WERI-Rb-1 (cell line): ENCODE data around the gene PPP1CC.

ENCODE experiments used
- DNase-seq: peaks from one replicate; pipeline ENCODE4 v3.0.0-alpha.2; 2020
- H3K27ac ChIP-seq: fragments of 250-450 bp; sonication (Bioruptor Pico); 2 replicates; pipeline ENCODE4 v1.5.1; 2020; ENCODE audit warnings: mild to moderate bottlenecking, moderate library complexity
- H3K27me3 ChIP-seq: fragments of 250-450 bp; sonication (Bioruptor Pico); 2 replicates; pipeline ENCODE4 v1.5.1; 2021; ENCODE audit warnings: mild to moderate bottlenecking, low read depth, moderate library complexity; ENCODE audit not compliant: insufficient read depth, severe bottlenecking
- H3K36me3 ChIP-seq: fragments of 250-450 bp; sonication (Bioruptor Pico); 2 replicates; pipeline ENCODE4 v1.5.1; 2020; ENCODE audit warnings: mild to moderate bottlenecking, moderate library complexity
- H3K4me3 ChIP-seq: 2 replicates; pipeline ENCODE4 v1.5.1; 2011; ENCODE audit warnings: low read depth, mild to moderate bottlenecking, control low read depth, low read length
- H3K9me3 ChIP-seq: fragments of 250-450 bp; sonication (Bioruptor Pico); 2 replicates; pipeline ENCODE4 v1.5.1; 2021; ENCODE audit warnings: mild to moderate bottlenecking, moderate library complexity; ENCODE audit not compliant: severe bottlenecking
- TF ChIP-seq, protein P1 (sequence below): IDR thresholded peaks from 2 replicates; pipeline ENCODE4 v1.5.1; 2011; ENCODE audit warnings: low read depth, mild to moderate bottlenecking, control low read depth, inconsistent platforms, low read length

Gene PPP1CC

DNA sequence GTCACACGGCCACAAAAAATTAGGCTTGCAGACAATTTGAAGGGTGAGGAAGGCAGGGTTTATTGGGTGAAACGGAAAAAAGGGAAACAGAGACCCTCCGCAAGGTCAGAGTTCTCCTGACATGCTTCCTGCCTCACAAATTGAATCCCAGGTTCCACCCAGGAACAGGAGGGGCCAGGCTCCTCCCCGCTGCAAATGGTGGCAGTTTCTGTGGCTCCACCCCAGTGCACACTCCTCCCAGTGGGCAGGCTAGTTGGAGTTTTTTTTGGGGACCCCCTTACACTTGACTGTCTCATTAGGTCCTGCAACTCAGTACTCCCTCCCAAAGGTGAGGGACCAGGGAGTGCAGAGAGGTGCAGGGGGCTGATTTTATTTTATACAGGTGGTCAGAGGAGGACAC, 39.4 kb upstream of the PPP1CC start:
- Histone ChIP-seq H3K36me3 (no peaks in the 10 kb centered on the region), H3K9me3 (no peaks in the 10 kb centered on the region), H3K4me3 (no peak overlapping the region), H3K27me3 (no peaks in the 10 kb centered on the region), H3K27ac (no peak overlapping the region)
- TF ChIP-seq, protein P1, sequence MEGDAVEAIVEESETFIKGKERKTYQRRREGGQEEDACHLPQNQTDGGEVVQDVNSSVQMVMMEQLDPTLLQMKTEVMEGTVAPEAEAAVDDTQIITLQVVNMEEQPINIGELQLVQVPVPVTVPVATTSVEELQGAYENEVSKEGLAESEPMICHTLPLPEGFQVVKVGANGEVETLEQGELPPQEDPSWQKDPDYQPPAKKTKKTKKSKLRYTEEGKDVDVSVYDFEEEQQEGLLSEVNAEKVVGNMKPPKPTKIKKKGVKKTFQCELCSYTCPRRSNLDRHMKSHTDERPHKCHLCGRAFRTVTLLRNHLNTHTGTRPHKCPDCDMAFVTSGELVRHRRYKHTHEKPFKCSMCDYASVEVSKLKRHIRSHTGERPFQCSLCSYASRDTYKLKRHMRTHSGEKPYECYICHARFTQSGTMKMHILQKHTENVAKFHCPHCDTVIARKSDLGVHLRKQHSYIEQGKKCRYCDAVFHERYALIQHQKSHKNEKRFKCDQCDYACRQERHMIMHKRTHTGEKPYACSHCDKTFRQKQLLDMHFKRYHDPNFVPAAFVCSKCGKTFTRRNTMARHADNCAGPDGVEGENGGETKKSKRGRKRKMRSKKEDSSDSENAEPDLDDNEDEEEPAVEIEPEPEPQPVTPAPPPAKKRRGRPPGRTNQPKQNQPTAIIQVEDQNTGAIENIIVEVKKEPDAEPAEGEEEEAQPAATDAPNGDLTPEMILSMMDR = no peak
- no peak for DNase-seq

DNA sequence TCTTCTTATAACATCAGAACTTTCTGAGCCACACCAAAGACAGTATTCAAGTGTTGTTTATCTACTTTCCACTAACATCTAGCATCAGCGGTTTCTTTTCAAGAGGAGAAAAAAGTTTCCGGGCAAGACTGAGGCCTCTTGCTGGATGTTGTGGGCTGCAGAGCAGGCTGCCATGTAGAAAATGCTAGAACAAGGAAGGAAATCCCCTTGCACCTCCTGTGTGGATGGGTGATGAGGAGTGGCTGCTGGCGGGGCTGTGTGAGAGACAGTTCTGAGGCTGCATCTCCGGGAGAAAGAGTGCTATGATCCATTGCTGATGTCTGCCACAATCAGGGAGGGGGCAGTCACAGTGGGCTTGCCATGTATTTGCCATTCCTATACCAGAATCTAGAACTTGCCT, 37.8 kb upstream of the PPP1CC start:
- Histone ChIP-seq H3K27me3 (no peaks in the 10 kb centered on the region), H3K9me3 (no peaks in the 10 kb centered on the region), H3K4me3 (no peak overlapping the region), H3K36me3 (no peaks in the 10 kb centered on the region), H3K27ac (no peak overlapping the region)
- TF ChIP-seq, protein P1 = no peak
- DNase-seq = no peak

DNA sequence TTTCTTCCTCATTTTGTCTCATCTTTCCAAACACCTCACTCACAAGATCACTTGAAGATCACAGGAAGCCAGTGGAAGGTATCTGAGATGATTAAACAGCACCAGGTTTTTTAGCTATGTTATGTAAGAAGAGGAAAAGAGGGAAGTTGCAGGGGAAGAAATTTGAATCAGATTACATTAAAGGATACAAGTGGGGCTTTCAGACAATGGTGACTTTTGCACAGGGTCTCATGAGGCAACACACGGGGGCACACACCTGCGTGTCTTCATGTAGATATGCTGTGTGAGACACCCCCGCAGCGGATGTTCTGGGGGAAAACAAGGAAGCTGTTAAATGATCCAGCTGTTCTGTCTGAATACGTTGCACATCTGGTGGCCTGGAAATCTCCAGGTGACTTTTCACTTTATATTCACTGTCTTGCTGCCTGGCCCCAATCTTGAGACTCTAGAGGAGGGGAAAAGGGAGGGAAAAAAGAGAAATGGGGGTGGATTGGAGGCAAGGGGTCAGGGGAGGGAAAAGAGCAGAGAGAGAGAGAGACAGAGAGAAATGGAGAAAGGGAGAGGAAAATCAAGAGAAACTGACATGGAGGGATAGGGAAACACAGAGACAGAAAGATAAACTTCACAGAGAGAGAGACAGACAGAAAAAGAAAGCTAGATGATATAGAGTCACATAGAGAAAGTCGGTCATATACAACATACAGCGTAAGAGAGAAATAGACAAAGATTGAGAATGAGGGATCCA, 36.3 kb upstream of the PPP1CC start:
- H3K9me3 ChIP-seq = no peaks in the 10 kb centered on the region
- no peaks in the 10 kb centered on the region for H3K36me3 ChIP-seq
- H3K4me3 ChIP-seq = no peak overlapping the region
- no peak for DNase-seq
- H3K27ac ChIP-seq = no peak overlapping the region
- H3K27me3 ChIP-seq = no peaks in the 10 kb centered on the region
- TF ChIP-seq, protein P1 = no peak

DNA sequence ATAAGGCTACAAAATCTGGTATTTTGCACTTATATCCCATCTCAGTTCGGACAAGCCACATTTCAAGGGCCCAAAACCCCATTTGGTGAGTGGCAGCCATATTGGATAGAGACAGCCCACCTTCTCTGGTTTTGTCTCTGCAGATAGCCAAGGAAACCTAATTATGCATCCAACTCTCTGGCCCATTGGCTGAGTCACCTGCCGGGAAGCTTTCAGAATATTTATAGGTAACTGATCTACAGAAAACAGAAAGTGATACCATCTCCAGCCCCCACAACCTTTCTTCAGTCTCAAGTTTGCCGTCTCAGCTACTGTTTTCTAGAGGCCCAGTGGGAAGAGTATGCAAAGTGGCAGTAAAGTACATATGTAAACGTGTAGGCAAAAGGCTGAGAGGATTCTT, 33.7 kb upstream of the PPP1CC start:
- H3K27ac ChIP-seq = no peak overlapping the region
- H3K36me3 ChIP-seq = no peaks in the 10 kb centered on the region
- no peak for DNase-seq
- peaks cover 10% of the 10 kb centered on the region for H3K9me3 ChIP-seq
- no peak overlapping the region for H3K4me3 ChIP-seq
- TF ChIP-seq, protein P1 = no peak
- no peaks in the 10 kb centered on the region for H3K27me3 ChIP-seq

DNA sequence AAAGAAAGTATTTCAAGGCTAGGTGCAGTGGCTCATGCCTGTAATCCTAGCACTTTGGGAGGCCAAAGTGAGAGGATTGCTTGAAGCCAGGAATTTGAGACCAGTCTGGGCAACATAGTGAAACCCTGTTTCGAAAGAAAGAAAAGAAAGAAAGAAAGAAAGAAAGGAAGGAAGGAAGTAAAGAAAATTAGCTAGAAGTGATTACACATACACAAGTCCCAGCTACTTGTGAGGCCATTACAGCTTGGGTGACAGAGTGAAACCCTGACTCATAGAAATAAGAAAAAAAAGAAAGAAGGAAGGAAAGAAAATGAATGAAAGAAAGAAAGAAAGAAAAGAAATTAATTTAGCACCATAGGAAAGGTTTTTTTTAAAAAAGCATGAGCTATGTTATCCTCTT, 33.3 kb upstream of the PPP1CC start:
- H3K36me3 ChIP-seq = no peaks in the 10 kb centered on the region
- no peak for DNase-seq
- no peak overlapping the region for H3K27ac ChIP-seq
- peaks cover 14% of the 10 kb centered on the region for H3K9me3 ChIP-seq
- no peaks in the 10 kb centered on the region for H3K27me3 ChIP-seq
- TF ChIP-seq, protein P1 = no peak
- no peak overlapping the region for H3K4me3 ChIP-seq

DNA sequence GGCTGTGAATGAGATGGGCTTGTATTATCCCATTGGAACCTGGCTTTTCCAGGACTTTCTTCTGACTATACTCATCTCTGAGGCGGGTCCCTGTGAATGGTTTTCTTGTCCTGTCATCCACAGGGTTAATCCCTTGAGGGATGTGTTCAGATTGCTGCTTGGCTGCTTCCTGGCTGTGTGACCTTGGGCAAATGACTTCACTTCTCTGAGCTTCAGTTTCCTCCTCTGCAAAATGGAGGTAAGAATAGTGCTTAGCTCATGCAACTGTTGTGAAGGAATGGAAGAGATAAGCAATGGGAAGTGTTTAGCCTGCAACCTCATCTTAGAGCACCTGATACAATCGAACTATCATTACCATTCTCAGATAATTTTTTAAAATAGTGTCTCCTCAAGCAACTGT, 32.1 kb upstream of the PPP1CC start:
- H3K27me3 ChIP-seq = no peaks in the 10 kb centered on the region
- TF ChIP-seq, protein P1 = no peak
- H3K27ac ChIP-seq = no peak overlapping the region
- DNase-seq = no peak
- H3K9me3 ChIP-seq = peaks cover 14% of the 10 kb centered on the region
- H3K4me3 ChIP-seq = no peak overlapping the region
- no peaks in the 10 kb centered on the region for H3K36me3 ChIP-seq
